ENCODE data around the gene TP53. TPM values are rescaled to one million over a fixed set of nuclear protein-coding genes. Genes with fewer than 3 reads are reported as not detected.

The TP53 gene
- total and polyA plus RNA-seq, 10 of the 15 experiments (the other 5 are each of a cell fraction or from before 2014, with no cell fraction given) = 35.6 to 162 (median 75.9) TPM

Other genes starting within 250 kb of the TP53 start
Only the 7 nearest of the 27 such genes appear.
- 24.5 and 31.6 TPM in 2 replicates for gene FXR2, start 72.6 kb downstream of the TP53 start, total RNA-seq (2014; rRNA removed)
- 17.7 and 20.2 TPM in 2 replicates for gene FXR2, start 72.6 kb downstream of the TP53 start, total RNA-seq (2014; rRNA removed; fragmentation: Illumina TruSeq; extraction: Trizol)
- 26.3 and 29.6 TPM in 2 replicates for gene FXR2, start 72.6 kb downstream of the TP53 start, total RNA-seq (2021)
- 13.5 and 23.8 TPM in 2 replicates for gene FXR2, start 72.6 kb downstream of the TP53 start, polyA plus RNA-seq (2011; rRNA removed)
- gene FXR2, start 72.6 kb downstream of the TP53 start, polyA plus RNA-seq (2014; fragmentation: Illumina TruSeq; extraction: Trizol) = 22.2 and 33.3 TPM in 2 replicates
- 1 to 10 TPM; 1.6 to 4.6 TPM for gene FXR2, start 72.6 kb downstream of the TP53 start, polyA plus RNA-seq (2014; fragmentation: Nextera tagmentation; extraction: Ambion mirVana)
- 26.7 and 31.9 TPM in 2 replicates for gene FXR2, start 72.6 kb downstream of the TP53 start, polyA plus RNA-seq (2014; rRNA removed)
- gene FXR2, start 72.6 kb downstream of the TP53 start, polyA plus RNA-seq (2016; fragmentation: Nextera tagmentation; extraction: Ambion mirVana) = 1 to 10 TPM; 6.7 to 8.6 TPM
- gene SAT2, start 59.7 kb downstream of the TP53 start, total RNA-seq (2014; rRNA removed) = 21.6 and 24.3 TPM in 2 replicates
- gene SAT2, start 59.7 kb downstream of the TP53 start, total RNA-seq (2014; rRNA removed; fragmentation: Illumina TruSeq; extraction: Trizol) = 26.8 and 33.3 TPM in 2 replicates
- 38.5 and 38.8 TPM in 2 replicates for gene SAT2, start 59.7 kb downstream of the TP53 start, total RNA-seq (2021)
- gene SAT2, start 59.7 kb downstream of the TP53 start, polyA plus RNA-seq (2011; rRNA removed) = 19.7 and 22.7 TPM in 2 replicates
- 31.6 and 41.8 TPM in 2 replicates for gene SAT2, start 59.7 kb downstream of the TP53 start, polyA plus RNA-seq (2014; fragmentation: Illumina TruSeq; extraction: Trizol)
- 10 to 100 TPM; 14.6 to 31.5 TPM for gene SAT2, start 59.7 kb downstream of the TP53 start, polyA plus RNA-seq (2014; fragmentation: Nextera tagmentation; extraction: Ambion mirVana)
- gene SAT2, start 59.7 kb downstream of the TP53 start, polyA plus RNA-seq (2014; rRNA removed) = 38.9 and 44.0 TPM in 2 replicates
- 10 to 100 TPM; 21.4 to 23.8 TPM for gene SAT2, start 59.7 kb downstream of the TP53 start, polyA plus RNA-seq (2016; fragmentation: Nextera tagmentation; extraction: Ambion mirVana)
- gene SHBG, start 57.4 kb downstream of the TP53 start, total RNA-seq (2014; rRNA removed) = not detected in 2 replicates
- not detected in 2 replicates for gene SHBG, start 57.4 kb downstream of the TP53 start, total RNA-seq (2014; rRNA removed; fragmentation: Illumina TruSeq; extraction: Trizol)
- gene SHBG, start 57.4 kb downstream of the TP53 start, total RNA-seq (2021) = not detected in 2 replicates
- not detected in 2 replicates for gene SHBG, start 57.4 kb downstream of the TP53 start, polyA plus RNA-seq (2011; rRNA removed)
- not detected in 2 replicates for gene SHBG, start 57.4 kb downstream of the TP53 start, polyA plus RNA-seq (2014; fragmentation: Illumina TruSeq; extraction: Trizol)
- not detected for gene SHBG, start 57.4 kb downstream of the TP53 start, polyA plus RNA-seq (2014; fragmentation: Nextera tagmentation; extraction: Ambion mirVana)
- 0.25 TPM in 1 of 2 replicates, not detected in the other for gene SHBG, start 57.4 kb downstream of the TP53 start, polyA plus RNA-seq (2014; rRNA removed)
- not detected for gene SHBG, start 57.4 kb downstream of the TP53 start, polyA plus RNA-seq (2016; fragmentation: Nextera tagmentation; extraction: Ambion mirVana)
- not detected in 2 replicates for gene ATP1B2, start 36.6 kb downstream of the TP53 start, total RNA-seq (2014; rRNA removed)
- gene ATP1B2, start 36.6 kb downstream of the TP53 start, total RNA-seq (2014; rRNA removed; fragmentation: Illumina TruSeq; extraction: Trizol) = not detected in 2 replicates
- 0.23 and 0.32 TPM in 2 replicates for gene ATP1B2, start 36.6 kb downstream of the TP53 start, total RNA-seq (2021)
- not detected in 2 replicates for gene ATP1B2, start 36.6 kb downstream of the TP53 start, polyA plus RNA-seq (2011; rRNA removed)
- 0.15 TPM in 1 of 2 replicates, not detected in the other for gene ATP1B2, start 36.6 kb downstream of the TP53 start, polyA plus RNA-seq (2014; fragmentation: Illumina TruSeq; extraction: Trizol)
- gene ATP1B2, start 36.6 kb downstream of the TP53 start, polyA plus RNA-seq (2014; fragmentation: Nextera tagmentation; extraction: Ambion mirVana) = under 1 TPM; 0.03 to 0.04 TPM
- 0.09 and 0.49 TPM in 2 replicates for gene ATP1B2, start 36.6 kb downstream of the TP53 start, polyA plus RNA-seq (2014; rRNA removed)
- under 1 TPM; 0.28 to 0.29 TPM for gene ATP1B2, start 36.6 kb downstream of the TP53 start, polyA plus RNA-seq (2016; fragmentation: Nextera tagmentation; extraction: Ambion mirVana)
- 24.6 and 30.8 TPM in 2 replicates for gene WRAP53, start 987 bp upstream of the TP53 start, total RNA-seq (2014; rRNA removed)
- 13.0 and 17.3 TPM in 2 replicates for gene WRAP53, start 987 bp upstream of the TP53 start, total RNA-seq (2014; rRNA removed; fragmentation: Illumina TruSeq; extraction: Trizol)
- gene WRAP53, start 987 bp upstream of the TP53 start, total RNA-seq (2021) = 28.5 and 30.8 TPM in 2 replicates
- 6.0 and 13.8 TPM in 2 replicates for gene WRAP53, start 987 bp upstream of the TP53 start, polyA plus RNA-seq (2011; rRNA removed)
- gene WRAP53, start 987 bp upstream of the TP53 start, polyA plus RNA-seq (2014; fragmentation: Illumina TruSeq; extraction: Trizol) = 9.5 and 17.7 TPM in 2 replicates
- gene WRAP53, start 987 bp upstream of the TP53 start, polyA plus RNA-seq (2014; fragmentation: Nextera tagmentation; extraction: Ambion mirVana) = 1 to 10 TPM; 1.9 to 5.3 TPM
- gene WRAP53, start 987 bp upstream of the TP53 start, polyA plus RNA-seq (2014; rRNA removed) = 26.0 and 29.6 TPM in 2 replicates
- gene WRAP53, start 987 bp upstream of the TP53 start, polyA plus RNA-seq (2016; fragmentation: Nextera tagmentation; extraction: Ambion mirVana) = 10 to 100 TPM; 41.9 to 42.0 TPM
- 0.06 TPM in 1 of 2 replicates, not detected in the other for gene EFNB3, start 17.7 kb upstream of the TP53 start, total RNA-seq (2014; rRNA removed)
- gene EFNB3, start 17.7 kb upstream of the TP53 start, total RNA-seq (2014; rRNA removed; fragmentation: Illumina TruSeq; extraction: Trizol) = not detected in 2 replicates
- gene EFNB3, start 17.7 kb upstream of the TP53 start, total RNA-seq (2021) = 0.13 TPM in 1 of 2 replicates, not detected in the other
- 0.04 TPM in 2 replicates for gene EFNB3, start 17.7 kb upstream of the TP53 start, polyA plus RNA-seq (2011; rRNA removed)
- 0.01 TPM in 1 of 2 replicates, not detected in the other for gene EFNB3, start 17.7 kb upstream of the TP53 start, polyA plus RNA-seq (2014; fragmentation: Illumina TruSeq; extraction: Trizol)
- gene EFNB3, start 17.7 kb upstream of the TP53 start, polyA plus RNA-seq (2014; fragmentation: Nextera tagmentation; extraction: Ambion mirVana) = under 1 TPM in 1 of 2 experiments, not detected in 1; 0.02 TPM
- 0.05 TPM in 1 of 2 replicates, not detected in the other for gene EFNB3, start 17.7 kb upstream of the TP53 start, polyA plus RNA-seq (2014; rRNA removed)
- not detected for gene EFNB3, start 17.7 kb upstream of the TP53 start, polyA plus RNA-seq (2016; fragmentation: Nextera tagmentation; extraction: Ambion mirVana)
- gene DNAH2, start 30.3 kb upstream of the TP53 start, total RNA-seq (2014; rRNA removed) = not detected in 2 replicates
- gene DNAH2, start 30.3 kb upstream of the TP53 start, total RNA-seq (2014; rRNA removed; fragmentation: Illumina TruSeq; extraction: Trizol) = not detected in 2 replicates
- gene DNAH2, start 30.3 kb upstream of the TP53 start, total RNA-seq (2021) = not detected in 2 replicates
- not detected in 2 replicates for gene DNAH2, start 30.3 kb upstream of the TP53 start, polyA plus RNA-seq (2011; rRNA removed)
- gene DNAH2, start 30.3 kb upstream of the TP53 start, polyA plus RNA-seq (2014; fragmentation: Illumina TruSeq; extraction: Trizol) = not detected in 2 replicates
- not detected for gene DNAH2, start 30.3 kb upstream of the TP53 start, polyA plus RNA-seq (2014; fragmentation: Nextera tagmentation; extraction: Ambion mirVana)
- 0.01 TPM in 1 of 2 replicates, not detected in the other for gene DNAH2, start 30.3 kb upstream of the TP53 start, polyA plus RNA-seq (2014; rRNA removed)
- not detected for gene DNAH2, start 30.3 kb upstream of the TP53 start, polyA plus RNA-seq (2016; fragmentation: Nextera tagmentation; extraction: Ambion mirVana)

All from GM12878 (cell line).